ENCODE results near the gene PPP6R3.
"Not testable (repeated sequence)": the region's sequence is repeated elsewhere in the genome, so short reads cannot be mapped to it uniquely, and the experiment has no call there.

PPP6R3 gene

GRCh38 chr11:68532727-68533369, 72.3 kb downstream of the PPP6R3 start:
- no peak for DNase-seq

GRCh38 chr11:68533945-68534344, 73.4 kb downstream of the PPP6R3 start:
- DNase-seq, result no peak

- no peak for DNase-seq
Measured at GRCh38 chr11:68535098-68535497, 74.5 kb downstream of the PPP6R3 start.

- DNase-seq, result no peak
Measured at GRCh38 chr11:68536706-68537105, 76.2 kb downstream of the PPP6R3 start.

GRCh38 chr11:68538025-68538424, 77.5 kb downstream of the PPP6R3 start:
- DNase-seq, result no peak

GRCh38 chr11:68539395-68539794, 78.8 kb downstream of the PPP6R3 start:
- DNase-seq, result no peak

GRCh38 chr11:68540504-68540903, 80.0 kb downstream of the PPP6R3 start:
- DNase-seq, result not testable (repeated sequence)

- DNase-seq, result no peak
Measured at GRCh38 chr11:68541116-68541515, 80.6 kb downstream of the PPP6R3 start.

- no peak for DNase-seq
Measured at GRCh38 chr11:68541991-68542390, 81.4 kb downstream of the PPP6R3 start.

GRCh38 chr11:68542617-68543016, 82.1 kb downstream of the PPP6R3 start:
- no peak for DNase-seq

DNA sequence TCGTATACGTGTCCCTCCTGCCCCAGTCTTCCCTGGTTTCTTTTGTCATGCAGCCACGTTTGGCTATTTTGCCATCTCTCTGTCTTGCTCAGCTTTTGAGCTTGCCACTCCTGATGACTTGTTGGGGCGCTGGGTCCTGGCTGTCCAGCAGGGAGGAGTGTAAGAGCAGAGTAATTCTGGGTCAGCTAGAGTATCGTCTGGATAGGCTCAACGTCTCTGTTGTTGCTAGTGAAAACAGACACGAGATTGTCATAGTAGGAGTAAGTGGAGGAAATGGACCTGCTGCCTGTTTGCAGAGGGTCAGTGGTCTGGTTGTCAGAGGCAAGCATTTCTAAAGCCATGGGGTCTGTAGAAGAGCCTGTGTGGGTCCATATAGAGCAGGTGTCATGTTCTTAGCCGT, 83.0 kb downstream of the PPP6R3 start:
- no peak for DNase-seq

- DNase-seq, result no peak
Measured at GRCh38 chr11:68545347-68545746, 84.8 kb downstream of the PPP6R3 start.

GRCh38 chr11:68545796-68546195, 85.2 kb downstream of the PPP6R3 start:
- no peak for DNase-seq

DNA sequence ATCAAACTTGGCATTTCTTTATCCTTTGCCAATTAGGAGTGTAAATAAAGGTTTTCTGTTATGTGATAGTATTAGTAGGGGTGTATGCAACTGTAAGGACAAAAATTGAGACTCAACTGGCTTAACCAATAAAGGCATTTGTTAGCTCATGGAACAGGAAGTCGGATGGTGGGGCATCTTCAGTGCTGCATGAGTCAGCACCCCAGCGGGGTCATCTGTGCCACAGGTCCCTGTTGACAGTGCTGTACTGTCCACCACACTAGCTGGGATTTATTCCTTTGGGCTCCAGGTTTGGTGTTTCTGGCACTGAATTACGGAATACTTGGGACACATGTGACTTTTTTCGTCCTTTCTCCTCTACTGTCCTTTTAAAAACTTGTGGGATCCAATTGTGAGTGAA, 86.0 kb downstream of the PPP6R3 start:
- DNase-seq, result no peak

DNA sequence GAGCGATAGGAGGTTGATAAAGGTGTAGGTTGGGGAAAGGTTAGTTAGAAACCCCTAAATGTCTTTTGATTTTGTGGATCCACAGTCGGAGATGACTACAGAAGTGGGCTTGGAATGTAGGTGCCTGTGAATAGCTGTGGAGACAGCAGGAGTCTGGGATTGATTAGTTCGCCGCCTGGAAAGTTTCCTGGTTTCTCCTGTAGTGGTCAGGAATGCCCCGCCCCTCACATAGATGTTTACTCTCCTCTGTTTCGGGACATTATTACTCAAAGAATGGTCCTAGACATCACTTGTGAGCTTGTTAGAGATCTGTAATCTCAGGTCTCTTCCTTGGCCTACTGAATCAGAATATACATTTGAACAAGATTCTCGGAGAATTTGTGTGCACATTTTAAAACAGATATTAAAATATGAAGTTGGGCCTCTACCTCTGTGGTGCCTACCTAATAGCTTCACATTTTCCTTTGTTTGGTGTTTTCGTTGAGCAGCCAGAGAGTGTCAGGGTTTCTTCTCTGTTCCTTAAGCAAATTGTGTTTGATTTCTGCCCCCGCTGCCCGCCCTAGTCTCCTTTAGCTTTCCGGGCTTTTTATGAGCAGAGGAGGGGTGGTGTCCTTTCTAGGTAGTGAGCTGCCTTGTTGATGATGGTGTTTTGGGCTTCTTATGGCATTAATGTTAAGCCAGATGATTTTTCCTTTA, 89.4 kb downstream of the PPP6R3 start:
- DNase-seq, result no peak

GRCh38 chr11:68550485-68550817, 89.9 kb downstream of the PPP6R3 start:
- DNase-seq, result peak; percentile 49

GRCh38 chr11:68551223-68551622, 90.7 kb downstream of the PPP6R3 start:
- DNase-seq, result no peak

GRCh38 chr11:68551777-68552176, 91.2 kb downstream of the PPP6R3 start:
- DNase-seq, result no peak

GRCh38 chr11:68552542-68552941, 92.0 kb downstream of the PPP6R3 start:
- DNase-seq, result no peak

- no peak for DNase-seq
Measured at GRCh38 chr11:68560216-68560615, 99.7 kb downstream of the PPP6R3 start.

DNA sequence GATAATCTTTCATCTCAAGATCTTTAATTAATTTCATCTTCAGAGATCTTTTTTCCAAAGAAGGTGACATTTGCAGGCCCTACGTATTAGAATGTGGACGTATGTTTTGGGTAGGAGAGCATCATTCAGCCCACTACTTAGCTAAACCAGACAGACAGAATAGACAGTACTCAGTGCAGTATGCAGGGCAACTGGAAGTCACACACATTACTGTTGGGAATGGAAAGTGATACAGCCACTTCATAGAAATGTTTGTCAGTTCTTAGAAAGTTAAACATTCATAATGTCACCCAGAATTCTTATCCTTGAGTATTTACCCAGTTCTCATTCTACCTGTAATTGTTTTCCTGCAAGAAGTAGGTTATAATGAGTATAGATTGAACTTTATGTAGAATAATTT, 102.9 kb downstream of the PPP6R3 start:
- DNase-seq, result no peak

DNA sequence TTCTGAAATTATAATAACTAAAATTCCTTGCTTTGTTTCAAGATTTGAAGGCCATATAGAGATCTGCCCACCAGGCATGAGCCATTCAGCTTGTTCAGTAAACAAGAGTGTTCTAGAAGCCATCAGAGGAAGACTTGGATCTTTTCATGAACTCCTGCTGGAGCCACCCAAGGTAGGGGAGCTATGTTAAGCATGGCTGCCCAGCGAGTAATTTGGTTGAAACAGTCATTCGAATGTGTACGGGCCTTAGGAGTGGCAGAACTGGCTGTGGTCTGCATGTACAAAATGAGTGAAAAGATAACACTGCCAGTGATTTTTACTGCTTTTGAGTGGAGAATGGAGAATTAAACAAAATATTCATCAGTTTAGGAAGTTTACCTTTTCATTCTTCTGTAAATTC, 103.7 kb downstream of the PPP6R3 start:
- DNase-seq, result no peak

GRCh38 chr11:68565768-68566167, 105.2 kb downstream of the PPP6R3 start:
- no peak for DNase-seq

GRCh38 chr11:68567553-68567952, 107.0 kb downstream of the PPP6R3 start:
- no peak for DNase-seq

GRCh38 chr11:68569357-68569756, 108.8 kb downstream of the PPP6R3 start:
- no peak for DNase-seq

All from right hindlimb (tissue), 1 donor.